Breast epithelium (tissue), 3 donors: Measurements from ENCODE around the gene AAGAB.

Experiments used
- CTCF ChIP-seq, 3 donors: fragments of 450-650 bp; IDR thresholded peaks; one replicate each; pipeline ENCODE4 v1.5.1; 2016 to 2017; ENCODE audit warnings: antibody characterized with exemption in 3 of 3, mild to moderate bottlenecking in 3 of 3, moderate library complexity in 3 of 3
- POLR2A ChIP-seq: fragments of 450-650 bp; IDR thresholded peaks from one replicate; pipeline ENCODE4 v1.6.1; 2016; ENCODE audit warnings: antibody characterized with exemption, mild to moderate bottlenecking, moderate library complexity

GRCh38 chr15:67161412-67161811, 93.0 kb downstream of the AAGAB start:
- TF ChIP-seq POLR2A: no peak
- no peak for TF ChIP-seq CTCF (IDR thresholded peaks at IDR 0.05)
